IMR-90 (cell line): Measurements from ENCODE around the gene CSH2. TPM values are rescaled to one million over a fixed set of nuclear protein-coding genes. Genes with fewer than 3 reads are reported as not detected.
"Not testable (repeated sequence)": the region's sequence is repeated elsewhere in the genome, so short reads cannot be mapped to it uniquely, and the experiment has no call there.

ENCODE experiments used
- ATAC-seq: fragments of 200-7000 bp; cut with Tn5 transposase; 2 replicates; pipeline ENCODE4 v1.9.1; 2020; ENCODE audit warnings: low read depth, mild to moderate bottlenecking, moderate library complexity
- BruUV-seq: library from RNA; stranded (reverse); fragments of 400-500 nt; replicated peaks from 2 replicates; lab custom pipeline; 2021; lab: Mats Ljungman, UMichigan
- CTCF ChIA-PET: fragments of 300-600 bp; formaldehyde crosslinking; extraction: SDS; loops from one replicate; lab custom pipeline; 2021; ENCODE audit warnings: antibody characterized with exemption; lab: Yijun Ruan, JAX
- POLR2A ChIA-PET: fragments of 300-600 bp; sonication (Branson Sonifier 250); formaldehyde crosslinking; loops from one replicate; lab custom pipeline; 2022; ENCODE audit warnings: antibody characterized with exemption; ENCODE audit not compliant: unreplicated experiment; lab: Charles Lee
- DNase-seq: peaks from one replicate; pipeline ENCODE4 v3.0.0; 2013
- H2AFZ ChIP-seq: replicated peaks from 2 replicates; pipeline ENCODE3; 2013; ENCODE audit warnings: low read length, mild to moderate bottlenecking; ENCODE audit not compliant: poor library complexity
- H2AK5ac ChIP-seq: 2 replicates; pipeline ENCODE4 v1.6.1; 2013; ENCODE audit warnings: low read depth, low read length, inconsistent platforms
- H2AK9ac ChIP-seq: replicated peaks from 2 replicates; pipeline ENCODE3; 2013; ENCODE audit warnings: mild to moderate bottlenecking, low read depth, low read length, moderate library complexity; ENCODE audit not compliant: poor library complexity
- H2BK120ac ChIP-seq: 2 replicates; pipeline ENCODE4 v1.6.1; 2013; ENCODE audit warnings: low read depth, low read length, inconsistent platforms
- H2BK15ac ChIP-seq: 3 replicates; pipeline ENCODE4 v1.6.1; 2013; ENCODE audit warnings: low read depth, low read length, inconsistent platforms
- H2BK20ac ChIP-seq: 2 replicates; pipeline ENCODE4 v1.6.1; 2013; ENCODE audit warnings: low read depth, mild to moderate bottlenecking, inconsistent platforms, low read length, moderate library complexity
- H2BK5ac ChIP-seq: 2 replicates; pipeline ENCODE4 v1.6.1; 2013; ENCODE audit warnings: mild to moderate bottlenecking, low read depth, low read length, inconsistent platforms; ENCODE audit not compliant: poor library complexity, severe bottlenecking
- H3K14ac ChIP-seq: replicated peaks from 2 replicates; pipeline ENCODE4 v1.6.1; 2013; ENCODE audit warnings: low read depth, low read length, inconsistent platforms
- H3K18ac ChIP-seq: 2 replicates; pipeline ENCODE4 v1.6.1; 2013; ENCODE audit warnings: low read depth, low read length, control low read depth
- H3K23ac ChIP-seq: 2 replicates; pipeline ENCODE4 v1.6.1; 2013; ENCODE audit warnings: low read depth, low read length, inconsistent platforms
- H3K27ac ChIP-seq: 2 replicates; pipeline ENCODE4 v1.5.1; 2013; ENCODE audit warnings: mild to moderate bottlenecking, control low read depth, low read length; ENCODE audit not compliant: insufficient read depth
- H3K27me3 ChIP-seq: 2 replicates; pipeline ENCODE4 v1.6.1; 2013; ENCODE audit warnings: low read length; ENCODE audit not compliant: control insufficient read depth, insufficient read depth
- H3K36me3 ChIP-seq: 2 replicates; pipeline ENCODE4 v1.6.1; 2013; ENCODE audit warnings: low read length, mixed read lengths; ENCODE audit not compliant: control insufficient read depth, insufficient read depth
- H3K4ac ChIP-seq: 2 replicates; pipeline ENCODE4 v1.6.1; 2013; ENCODE audit warnings: low read depth, low read length, inconsistent platforms
- H3K4me1 ChIP-seq: 2 replicates; pipeline ENCODE4 v1.6.1; 2013; ENCODE audit warnings: low read length, mixed read lengths; ENCODE audit not compliant: control insufficient read depth, insufficient read depth
- H3K4me2 ChIP-seq: 2 replicates; pipeline ENCODE4 v1.6.1; 2013; ENCODE audit warnings: low read depth, mild to moderate bottlenecking, control low read depth, low read length, moderate library complexity
- H3K4me3 ChIP-seq: 2 replicates; pipeline ENCODE4 v1.5.1; 2013; ENCODE audit warnings: low read depth, mild to moderate bottlenecking, control low read depth, low read length, moderate library complexity; ENCODE audit not compliant: insufficient read depth
- H3K56ac ChIP-seq: 2 replicates; pipeline ENCODE4 v1.6.1; 2013; ENCODE audit warnings: low read length, inconsistent platforms; ENCODE audit not compliant: insufficient read depth; ENCODE audit errors: extremely low read depth
- H3K79me1 ChIP-seq, 2 experiments: 2 replicates each; pipeline ENCODE4 v1.6.1; 2013; ENCODE audit warnings: low read length in 2 of 2, inconsistent platforms in 1 of 2, low read depth in 1 of 2
- H3K9ac ChIP-seq: 2 replicates; pipeline ENCODE4 v1.6.1; 2013; ENCODE audit warnings: low read depth, low read length, control low read depth
- H3K9me1 ChIP-seq: 2 replicates; pipeline ENCODE4 v1.6.1; 2013; ENCODE audit warnings: low read length, inconsistent platforms; ENCODE audit not compliant: insufficient read depth
- H3K9me3 ChIP-seq: 2 replicates; pipeline ENCODE4 v1.6.1; 2013; ENCODE audit warnings: low read length; ENCODE audit not compliant: control insufficient read depth, insufficient read depth
- H4K20me1 ChIP-seq: 2 replicates; pipeline ENCODE4 v1.6.1; 2013; ENCODE audit warnings: low read length, inconsistent platforms; ENCODE audit not compliant: insufficient read depth
- H4K5ac ChIP-seq: 2 replicates; pipeline ENCODE4 v1.6.1; 2013; ENCODE audit warnings: mild to moderate bottlenecking, low read depth, low read length, control low read depth
- H4K8ac ChIP-seq, 2 experiments: 2 replicates each; pipeline ENCODE4 v1.6.1; 2013; ENCODE audit warnings: low read depth in 2 of 2, low read length in 2 of 2, control low read depth in 1 of 2, inconsistent platforms in 1 of 2
- H4K91ac ChIP-seq: 2 replicates; pipeline ENCODE4 v1.6.1; 2013; ENCODE audit warnings: low read depth, low read length, inconsistent platforms; ENCODE audit not compliant: insufficient read depth
- WGBS, 2 experiments: methylation state at CpG; one replicate each; pipeline versions ENCODE4 v1.1.5 to v1.1.7; 2013; ENCODE audit warnings: missing lambda C conversion rate in 2 of 2; ENCODE audit not compliant: insufficient read length in 1 of 2; ENCODE audit errors: extremely low coverage in 2 of 2; 5-methylcytosine and 5-hydroxymethylcytosine counted together
- dilution Hi-C: fragments of 300-500 bp; cut with HindIII; formaldehyde crosslinking; loops from one replicate; pipeline ENCODE4 v1.14.3; 2018; ENCODE audit warnings: low sequenced_read_pairs; ENCODE audit not compliant: unreplicated experiment
- in situ Hi-C: fragments of 300-500 bp; cut with MboI; formaldehyde crosslinking; loops from 3 replicates; pipeline ENCODE4 v1.14.3; 2019; ENCODE audit warnings: low sequenced_read_pairs, inconsistent platforms, mixed read lengths
- intact Hi-C: fragments of 100-400 bp; cut with micrococcal nuclease; formaldehyde crosslinking; loops from 2 replicates; pipeline ENCODE4 v1.10.0; 2022
- polyA plus RNA-seq, 3 experiments: library from polyadenylated mRNA; depleted of rRNA; stranded (reverse); fragments of >200 nt; gene quantifications; 2 replicates each; pipeline ENCODE4 v1.2.3, GENCODE V29; 2012; ENCODE audit warnings: low replicate concordance in 1 of 3
- total RNA-seq: library from RNA; depleted of rRNA; stranded (reverse); fragments of >200 nt; gene quantifications from 2 replicates; pipeline ENCODE4 v1.2.3, GENCODE V29; 2012
- TF ChIP-seq, protein P1 (sequence below): fragments of 150-350 bp; IDR thresholded peaks from 2 replicates; pipeline ENCODE4 v1.6.1; 2017; ENCODE audit warnings: mild to moderate bottlenecking, antibody characterized with exemption, low read length, low read depth

CSH2 gene
- total and polyA plus RNA-seq, 2 of the 4 experiments (the other 2 are of a cell fraction) = not detected

DNA sequence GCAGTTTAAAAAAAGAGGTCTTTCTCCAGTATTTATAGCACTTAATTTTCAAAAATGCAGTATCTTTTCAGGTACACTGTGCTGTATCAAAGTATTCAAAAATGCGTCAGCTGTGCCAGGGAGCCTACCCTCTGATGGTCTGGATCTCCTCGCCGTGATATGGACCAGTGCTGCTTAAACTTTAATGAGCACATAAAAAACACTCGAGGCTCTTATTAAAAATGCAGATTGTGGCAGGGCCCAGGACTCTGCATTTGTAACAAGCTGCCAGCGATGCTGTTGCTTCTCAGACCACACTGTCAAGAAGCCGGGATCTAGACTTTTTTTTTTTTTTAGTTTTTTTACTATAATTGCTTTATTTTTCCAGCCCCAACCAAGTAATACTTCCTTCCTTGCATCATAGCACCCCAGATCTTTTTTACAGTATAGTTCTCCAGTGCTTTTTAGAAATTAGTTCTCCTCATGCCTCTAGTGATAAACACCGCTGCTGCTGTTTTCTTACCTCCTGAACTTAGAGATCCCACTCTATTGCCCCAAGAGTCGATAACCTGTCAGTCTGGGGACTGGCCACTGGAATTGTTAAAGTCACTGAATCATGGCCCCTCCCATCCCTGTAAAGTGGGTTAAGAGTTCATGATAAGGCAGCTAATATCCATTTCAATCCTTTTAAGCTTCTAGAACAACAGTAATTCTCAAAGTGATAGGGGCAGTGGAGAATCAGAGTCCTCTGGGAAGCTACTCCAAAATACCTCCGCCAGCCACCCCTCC, 29.4 kb downstream of the CSH2 start (continued):
- TF ChIP-seq, protein P1, sequence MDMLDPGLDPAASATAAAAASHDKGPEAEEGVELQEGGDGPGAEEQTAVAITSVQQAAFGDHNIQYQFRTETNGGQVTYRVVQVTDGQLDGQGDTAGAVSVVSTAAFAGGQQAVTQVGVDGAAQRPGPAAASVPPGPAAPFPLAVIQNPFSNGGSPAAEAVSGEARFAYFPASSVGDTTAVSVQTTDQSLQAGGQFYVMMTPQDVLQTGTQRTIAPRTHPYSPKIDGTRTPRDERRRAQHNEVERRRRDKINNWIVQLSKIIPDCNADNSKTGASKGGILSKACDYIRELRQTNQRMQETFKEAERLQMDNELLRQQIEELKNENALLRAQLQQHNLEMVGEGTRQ = no peak

DNA sequence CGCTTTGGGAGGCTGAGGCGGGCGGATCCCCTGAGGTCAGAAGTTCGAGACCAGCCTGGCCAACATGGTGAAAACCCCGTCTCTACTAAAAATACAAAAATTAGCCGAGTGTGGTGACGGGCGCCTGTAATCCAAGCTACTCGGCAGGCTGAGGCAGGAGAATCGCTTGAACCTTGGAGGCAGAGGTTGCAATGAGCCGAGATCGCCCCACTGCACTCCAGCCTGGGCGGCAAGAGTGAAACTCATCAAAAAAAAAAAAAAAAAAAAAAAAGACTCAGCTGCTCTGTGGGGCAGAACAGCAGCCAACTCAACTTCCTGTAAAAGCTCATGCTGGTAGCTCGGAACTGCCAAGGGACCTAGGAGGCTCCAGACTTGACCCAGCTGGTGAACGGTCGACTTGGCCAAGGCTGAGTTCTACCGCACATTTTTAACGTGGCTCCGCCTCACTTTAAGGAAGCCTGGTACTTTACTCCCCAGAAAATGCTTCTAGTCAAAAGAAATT, 30.0 kb downstream of the CSH2 start:
- dilution Hi-C loops, ATAC-seq, BruUV-seq: not testable (repeated sequence)

More for the DNA sequence above, 30.0 kb downstream of the CSH2 start:
- intact Hi-C loops, H3K9me3 ChIP-seq, H3K36me3 ChIP-seq, H3K27me3 ChIP-seq, H3K18ac ChIP-seq, in situ Hi-C loops, H2BK20ac ChIP-seq: not testable (repeated sequence)
- Histone ChIP-seq H3K4me3 (peak overlapping the region; percentile 43), H4K20me1 (peaks cover 22% of the 10 kb centered on the region), H2BK15ac (peak overlapping the region; percentile 84; the same call in 1 of the 3 replicates), H3K27ac (peak overlapping the region; percentile 55), H4K91ac (peak overlapping the region; percentile 91), H2BK5ac (peak overlapping the region; percentile 15), H3K79me1 (peaks cover 6 to 36% of the 10 kb centered on the region in 2 experiments; a peak in 3 of 4 replicates), H3K23ac (peak overlapping the region; percentile 82), H3K9ac (peak overlapping the region; percentile 17; the same call in 1 of the 2 replicates), H4K5ac (peak overlapping the region; percentile 89), H2AK9ac (peak overlapping the region; percentile 91), H3K14ac (peak overlapping the region; percentile 92), H3K9me1 (peaks cover 12% of the 10 kb centered on the region), H3K56ac (peak overlapping the region; percentile 86; the same call in 1 of the 2 replicates), H2BK120ac (peak overlapping the region; percentile 68; the same call in 1 of the 2 replicates), H3K4ac (peak overlapping the region; percentile 96), H2AK5ac (peak overlapping the region; percentile 29; the same call in 1 of the 2 replicates), H3K4me2 (peak overlapping the region; percentile 75), H4K8ac (peak overlapping the region; percentile 97 to 100), H2AFZ (peak overlapping the region; percentile 96), H3K4me1 (peaks cover 20% of the 10 kb centered on the region)
- ChIA-PET CTCF (interaction anchor here (2.2 kb wide), 1 partner anchor 22 kb away, joined by 7 read pairs; no protein-coding TSS in a partner anchor), POLR2A (interaction anchor here (0.6 kb wide), 4 partner anchors 16 to 609 kb away, joined by 3 to 8 read pairs (median 6); no protein-coding TSS in a partner anchor)
- 0% methylated on average over 5 of the region's 19 CpGs; no CpG with 5 or more reads in 1 of the 2 experiments for WGBS, 2 experiments
- DNase-seq = peak; percentile 70
